ENCODE data around the gene PDE4C.
"Not testable (repeated sequence)": the region's sequence is repeated elsewhere in the genome, so short reads cannot be mapped to it uniquely, and the experiment has no call there.

The PDE4C gene

GRCh38 chr19:18224525-18225354, 1.5 kb downstream of the PDE4C start:
- no peak for TF ChIP-seq JUND (IDR thresholded peaks at IDR 0.05; ENCODE audit: low read depth)
- peak; percentile 95 to 98 for DNase-seq (ENCODE audit: low read depth in 1 of 2, low spot score in 1 of 2)
- in situ Hi-C loops (cut with HindIII; ENCODE audit: low pct_unique_long_range_greater_than_20kb, low sequenced_read_pairs), result no loop called here

- TF ChIP-seq JUND (IDR thresholded peaks at IDR 0.05; ENCODE audit: low read depth), result no peak
- in situ Hi-C loops (cut with HindIII; ENCODE audit: low pct_unique_long_range_greater_than_20kb, low sequenced_read_pairs), result no loop called here
- peak in 1 of 2 experiments; percentile 69 for DNase-seq (ENCODE audit: low read depth in 1 of 2, low spot score in 1 of 2)
Observed at GRCh38 chr19:18223860-18224524, 2.2 kb downstream of the PDE4C start.

- no peak for TF ChIP-seq JUND (IDR thresholded peaks at IDR 0.05; ENCODE audit: low read depth)
- no peak for DNase-seq (ENCODE audit: low read depth in 1 of 2, low spot score in 1 of 2)
- in situ Hi-C loops (cut with HindIII; ENCODE audit: low pct_unique_long_range_greater_than_20kb, low sequenced_read_pairs), result no loop called here
Observed at GRCh38 chr19:18221815-18222725, 4.2 kb downstream of the PDE4C start.

- peak in 1 of 2 experiments; percentile 32 for DNase-seq (ENCODE audit: low read depth in 1 of 2, low spot score in 1 of 2)
- in situ Hi-C loops (cut with HindIII; ENCODE audit: low pct_unique_long_range_greater_than_20kb, low sequenced_read_pairs), result no loop called here
- no peak for TF ChIP-seq JUND (IDR thresholded peaks at IDR 0.05; ENCODE audit: low read depth)
Observed at GRCh38 chr19:18220632-18221275, 5.5 kb downstream of the PDE4C start.

GRCh38 chr19:18219911-18220631, 6.2 kb downstream of the PDE4C start:
- TF ChIP-seq JUND (IDR thresholded peaks at IDR 0.05; ENCODE audit: low read depth), result no peak
- no peak for DNase-seq (ENCODE audit: low read depth in 1 of 2, low spot score in 1 of 2)
- in situ Hi-C loops (cut with HindIII; ENCODE audit: low pct_unique_long_range_greater_than_20kb, low sequenced_read_pairs), result no loop called here

GRCh38 chr19:18218600-18218999, 7.6 kb downstream of the PDE4C start:
- no peak for DNase-seq (ENCODE audit: low read depth in 1 of 2, low spot score in 1 of 2)
- in situ Hi-C loops (cut with HindIII; ENCODE audit: low pct_unique_long_range_greater_than_20kb, low sequenced_read_pairs), result no loop called here
- TF ChIP-seq JUND (IDR thresholded peaks at IDR 0.05; ENCODE audit: low read depth), result no peak

- DNase-seq (ENCODE audit: low read depth in 1 of 2, low spot score in 1 of 2), result no peak
- TF ChIP-seq JUND (IDR thresholded peaks at IDR 0.05; ENCODE audit: low read depth), result no peak
- in situ Hi-C loops (cut with HindIII; ENCODE audit: low pct_unique_long_range_greater_than_20kb, low sequenced_read_pairs), result no loop called here
Observed at GRCh38 chr19:18218159-18218558, 8.1 kb downstream of the PDE4C start.

- DNase-seq (ENCODE audit: low read depth in 1 of 2, low spot score in 1 of 2), result no peak
- in situ Hi-C loops (cut with HindIII; ENCODE audit: low pct_unique_long_range_greater_than_20kb, low sequenced_read_pairs), result no loop called here
- no peak for TF ChIP-seq JUND (IDR thresholded peaks at IDR 0.05; ENCODE audit: low read depth)
Observed at GRCh38 chr19:18216789-18217188, 9.4 kb downstream of the PDE4C start.

GRCh38 chr19:18214779-18215433, 11.3 kb downstream of the PDE4C start:
- TF ChIP-seq JUND (IDR thresholded peaks at IDR 0.05; ENCODE audit: low read depth), result no peak
- DNase-seq (ENCODE audit: low read depth in 1 of 2, low spot score in 1 of 2), result no peak
- in situ Hi-C loops (cut with HindIII; ENCODE audit: low pct_unique_long_range_greater_than_20kb, low sequenced_read_pairs), result no loop called here

- in situ Hi-C loops (cut with HindIII; ENCODE audit: low pct_unique_long_range_greater_than_20kb, low sequenced_read_pairs), result no loop called here
- DNase-seq (ENCODE audit: low read depth in 1 of 2, low spot score in 1 of 2), result no peak
- TF ChIP-seq JUND (IDR thresholded peaks at IDR 0.05; ENCODE audit: low read depth), result no peak
Observed at GRCh38 chr19:18211683-18212082, 14.6 kb downstream of the PDE4C start.

- DNase-seq (ENCODE audit: low read depth in 1 of 2, low spot score in 1 of 2), result not testable (repeated sequence)
Observed at GRCh38 chr19:18209912-18210311, 16.3 kb downstream of the PDE4C start.

More at GRCh38 chr19:18209912-18210311, 16.3 kb downstream of the PDE4C start:
- in situ Hi-C loops (cut with HindIII; ENCODE audit: low pct_unique_long_range_greater_than_20kb, low sequenced_read_pairs), result not testable (repeated sequence)

Measured in T47D (cell line).